Heart left ventricle (tissue), 13 donors: ENCODE measurements around the gene ETV3.

Experiments used
- CTCF ChIP-seq, 12 donors: fragments of 200-600 bp; sonication (generic) in 4 of 12; IDR thresholded peaks; one replicate each; pipeline versions ENCODE4 v1.5.0 to v1.8.0; 2018 to 2022; ENCODE audit warnings: antibody characterized with exemption in 12 of 12, mild to moderate bottlenecking in 5 of 12
- POLR2A ChIP-seq, 2 donors: fragments of 450-650 bp; IDR thresholded peaks; one replicate each; pipeline ENCODE4 v1.6.1; 2017; ENCODE audit warnings: antibody characterized with exemption in 2 of 2, mild to moderate bottlenecking in 2 of 2, moderate library complexity in 2 of 2
- donor health status: ischemic (EF 13 %, LVEDD 7.1; RV severe dilation, severe dysfunction).
- donor health status: DM: no; HTN: yes; CAD: no.
- donor health status: DM: no; HTN: no; CAD: no.
- donor health status: ischemic (EF 25% LVEDD 6.9; RV normal size, moderate dysfunction).
- donor health status: ischemic (EF 25% LVEDD 5.7; RV mildly dilated, moderate dysfunction).
- donor health status: ischemic (EF 35%, LVEDD 5.7; RV mildly dilated, moderate dysfunction).
- donor health status: nonischemic (EF 11% LVEDD 7.7; RV severe dilation, severe dysfunction).
- donor health status: DM: yes; HTN: yes; CAD: no.
- donor health status: PGD.
- donor health status: ischemic (EF 29% LVEDD 5.4; RV normal size, mild dysfunction).
- donor health status: nonischemic (EF 23%, LVEDD 6.1; RV moderate dilation, normal function).

- TF ChIP-seq CTCF (IDR thresholded peaks at IDR 0.05), result no peak
- no peak for TF ChIP-seq POLR2A (IDR thresholded peaks at IDR 0.05)
Observed at GRCh38 chr1:157183870-157184269, 45.7 kb upstream of the ETV3 start.
